ENCODE results near the gene GRM7.

Gene GRM7

GRCh38 chr3:7288133-7288532 lies 427.2 kb downstream of the GRM7 start:
- TF ChIP-seq SIN3A (IDR thresholded peaks at IDR 0.05; ENCODE audit: borderline replicate concordance, insufficient read depth, low read length) (no peak), REST (IDR thresholded peaks at IDR 0.05; ENCODE audit: insufficient read depth in 1 of 2, low read depth in 2 of 2, low read length in 2 of 2) (no peak), FOXP2 (optimal IDR thresholded peaks at IDR 0.05; ENCODE audit: borderline replicate concordance, extremely low read depth, extremely low read length, insufficient read depth) (no peak)

GRCh38 chr3:7289121-7289520 lies 428.2 kb downstream of the GRM7 start:
- TF ChIP-seq SIN3A (IDR thresholded peaks at IDR 0.05; ENCODE audit: borderline replicate concordance, insufficient read depth, low read length): no peak
- TF ChIP-seq TAF1 (IDR thresholded peaks at IDR 0.05; ENCODE audit: borderline replicate concordance, insufficient read depth, low read length): no peak
- no peak for TF ChIP-seq FOXP2 (optimal IDR thresholded peaks at IDR 0.05; ENCODE audit: borderline replicate concordance, extremely low read depth, extremely low read length, insufficient read depth)
- no peak for TF ChIP-seq REST (IDR thresholded peaks at IDR 0.05; ENCODE audit: insufficient read depth in 1 of 2, low read depth in 2 of 2, low read length in 2 of 2)
- no peak for TF ChIP-seq POLR2AphosphoS5 (IDR thresholded peaks at IDR 0.05; ENCODE audit: low read depth, low read length)

GRCh38 chr3:7290077-7290825 lies 429.3 kb downstream of the GRM7 start:
- TF ChIP-seq FOXP2 (optimal IDR thresholded peaks at IDR 0.05; ENCODE audit: borderline replicate concordance, extremely low read depth, extremely low read length, insufficient read depth) (no peak), SIN3A (IDR thresholded peaks at IDR 0.05; ENCODE audit: borderline replicate concordance, insufficient read depth, low read length) (no peak), POLR2AphosphoS5 (IDR thresholded peaks at IDR 0.05; ENCODE audit: low read depth, low read length) (no peak), TAF1 (IDR thresholded peaks at IDR 0.05; ENCODE audit: borderline replicate concordance, insufficient read depth, low read length) (no peak), REST (IDR thresholded peaks at IDR 0.05; ENCODE audit: insufficient read depth in 1 of 2, low read depth in 2 of 2, low read length in 2 of 2) (no peak)

DNA sequence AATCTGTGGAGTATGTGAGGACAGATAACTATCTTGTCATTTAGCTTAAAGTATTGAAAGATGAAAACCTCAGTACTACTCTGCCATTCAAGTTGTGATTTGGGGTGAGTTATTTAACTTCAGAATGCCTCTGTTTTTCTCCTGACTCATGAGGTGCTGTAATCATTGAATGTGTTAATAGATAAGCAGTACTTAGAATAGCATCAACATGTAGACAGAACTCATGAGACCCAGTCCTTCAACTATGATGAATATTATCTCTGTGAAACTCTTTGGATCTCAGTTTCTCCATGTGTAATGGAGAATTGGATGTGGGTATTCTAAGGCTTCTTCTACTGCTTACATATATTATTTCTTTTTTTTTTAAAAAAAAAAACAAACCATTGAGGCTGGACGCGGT lies 431.4 kb downstream of the GRM7 start:
- TF ChIP-seq REST (IDR thresholded peaks at IDR 0.05; ENCODE audit: insufficient read depth in 1 of 2, low read depth in 2 of 2, low read length in 2 of 2): no peak
- no peak for TF ChIP-seq TAF1 (IDR thresholded peaks at IDR 0.05; ENCODE audit: borderline replicate concordance, insufficient read depth, low read length)
- no peak for TF ChIP-seq POLR2AphosphoS5 (IDR thresholded peaks at IDR 0.05; ENCODE audit: low read depth, low read length)
- no peak for TF ChIP-seq FOXP2 (optimal IDR thresholded peaks at IDR 0.05; ENCODE audit: borderline replicate concordance, extremely low read depth, extremely low read length, insufficient read depth)
- no peak for TF ChIP-seq SIN3A (IDR thresholded peaks at IDR 0.05; ENCODE audit: borderline replicate concordance, insufficient read depth, low read length)

Measured in PFSK-1 (cell line).